GM23338 (cell line): ENCODE results near the gene GTF2H4.

Experiments
- CREB1 ChIP-seq: fragments of 250-450 bp; sonication (Bioruptor Pico); IDR thresholded peaks from 2 replicates; pipeline ENCODE4 v1.5.0; 2020; ENCODE audit warnings: low read depth, mild to moderate bottlenecking, moderate library complexity
- CTCF ChIP-seq, 2 experiments: fragments of 200-600 bp in 1 of 2; sonication (generic) in 1 of 2; conservative IDR thresholded peaks; 2 replicates each; pipeline versions ENCODE4 v1.5.1 to v1.6.1; 2016 to 2017; ENCODE audit warnings: antibody characterized with exemption in 2 of 2, low read depth in 2 of 2, mild to moderate bottlenecking in 2 of 2, moderate library complexity in 1 of 2
- ETS1 ChIP-seq: IDR thresholded peaks from 2 replicates; pipeline ENCODE4 v1.6.1; 2016; ENCODE audit warnings: antibody characterized with exemption
- EZH2 ChIP-seq: fragments of 200-600 bp; sonication (generic); IDR thresholded peaks from one replicate; pipeline ENCODE4 v1.8.0; 2017; ENCODE audit warnings: antibody characterized with exemption, mild to moderate bottlenecking, low read depth; ENCODE audit not compliant: unreplicated experiment
- EZH2phosphoT487 ChIP-seq: fragments of 200-600 bp; sonication (generic); IDR thresholded peaks from one replicate; pipeline ENCODE4 v1.8.1; 2018; ENCODE audit warnings: antibody characterized with exemption; ENCODE audit not compliant: unreplicated experiment
- JUNB ChIP-seq: IDR thresholded peaks from one replicate; pipeline ENCODE4 v1.6.1; 2016; ENCODE audit warnings: antibody characterized with exemption; ENCODE audit not compliant: unreplicated experiment
- POLR2AphosphoS5 ChIP-seq: IDR thresholded peaks from 2 replicates; pipeline ENCODE4 v1.6.1; 2016; ENCODE audit warnings: antibody characterized with exemption, low read depth
- REST ChIP-seq: IDR thresholded peaks from one replicate; pipeline ENCODE4 v1.6.1; 2018; ENCODE audit warnings: antibody characterized with exemption; ENCODE audit not compliant: unreplicated experiment
- ZNF114 ChIP-seq: fragments of 250-450 bp; sonication (Bioruptor Pico); IDR thresholded peaks from 2 replicates; pipeline ENCODE4 v1.5.0; 2020; ENCODE audit warnings: mild to moderate bottlenecking, moderate library complexity
- ZNF462 ChIP-seq: fragments of 250-450 bp; sonication (Bioruptor Pico); IDR thresholded peaks from 2 replicates; pipeline ENCODE4 v1.5.0; 2020; ENCODE audit warnings: mild to moderate bottlenecking, moderate library complexity

- no peak for TF ChIP-seq CTCF (conservative IDR thresholded peaks at IDR 0.05; ENCODE audit: low read depth in 2 of 2)
- TF ChIP-seq REST, result no peak
- no peak for TF ChIP-seq EZH2
- TF ChIP-seq POLR2AphosphoS5, result no peak
- no peak for TF ChIP-seq EZH2phosphoT487
- TF ChIP-seq ZNF114, result no peak
- no peak for TF ChIP-seq CREB1 (CRISPR knock-in tag)
- TF ChIP-seq JUNB, result no peak
- no peak for TF ChIP-seq ZNF462 (CRISPR knock-in tag)
- TF ChIP-seq ETS1, result no peak
These were observed 13.1 kb upstream of the GTF2H4 start for GRCh38 chr6:30894935-30895334.
